SH-SY5Y (cell line): ENCODE measurements around the gene TRIP13.

Source experiments
- GATA2 ChIP-seq: IDR thresholded peaks from 2 replicates; pipeline ENCODE4 v1.6.1; 2011; ENCODE audit warnings: mild to moderate bottlenecking, low read depth, low read length
- GATA3 ChIP-seq: IDR thresholded peaks from 2 replicates; pipeline ENCODE4 v1.6.1; 2011; ENCODE audit warnings: low read depth, mild to moderate bottlenecking, low read length, moderate library complexity

DNA sequence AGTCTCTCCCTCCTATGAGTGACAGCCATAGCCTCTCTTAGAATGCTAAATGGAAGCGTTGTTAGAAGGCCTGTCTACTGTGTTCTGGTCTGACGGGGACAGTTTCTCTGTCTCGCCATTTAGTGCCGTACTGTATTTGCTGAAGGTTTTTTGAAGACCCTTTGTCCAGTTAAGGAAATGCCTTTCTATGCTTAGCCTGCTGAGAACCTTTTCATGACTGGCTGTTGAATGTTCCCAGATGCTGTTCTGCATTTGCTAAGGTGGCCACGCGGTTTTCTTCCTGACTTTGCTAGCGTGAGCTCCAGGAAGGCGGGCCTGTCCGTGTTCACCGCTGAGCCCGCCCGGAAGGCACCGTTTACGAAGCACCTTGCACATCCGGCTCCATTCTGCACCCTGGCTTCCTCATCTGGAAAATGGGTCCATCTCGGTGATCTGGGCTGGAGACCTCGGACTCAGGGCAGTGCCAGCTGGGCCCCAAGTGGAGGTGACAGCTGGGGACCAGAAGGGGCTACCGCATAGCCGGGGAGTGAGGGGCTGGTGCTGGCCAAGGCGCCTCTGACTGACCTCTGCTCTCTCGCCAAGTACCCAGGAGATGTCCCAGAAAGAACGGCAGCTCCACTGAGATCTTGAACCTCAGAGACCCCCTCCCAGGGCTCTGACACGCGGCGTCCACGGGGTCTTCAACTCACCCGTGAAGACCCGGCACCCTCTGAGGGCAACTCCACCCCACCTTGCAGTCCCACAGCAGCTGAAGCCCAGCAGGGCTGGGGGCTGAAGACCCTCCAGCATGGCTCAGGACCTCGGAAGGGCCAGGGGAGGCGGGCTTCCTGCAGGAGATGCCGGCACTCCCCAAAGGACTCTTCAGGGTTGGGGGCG is 63.4 kb downstream of the TRIP13 start:
- TF ChIP-seq GATA3 (no peak), GATA2 (no peak)
